Endodermal cell (in vitro differentiated cells): ENCODE data around the gene DDIT4. TPM values are rescaled to one million over a fixed set of nuclear protein-coding genes. Genes with fewer than 3 reads are reported as not detected.
A peak's percentile ranks its signal among the peaks of the same experiment; 100 is the strongest.

ENCODE experiments used
- DNase-seq: peaks from one replicate; pipeline ENCODE4 v3.0.0-alpha.2; 2017
- H3K27ac ChIP-seq: 2 replicates; pipeline ENCODE4 v1.5.1; 2013; ENCODE audit warnings: mild to moderate bottlenecking, low read depth, low read length, moderate library complexity
- H3K27me3 ChIP-seq: 2 replicates; pipeline ENCODE4 v1.6.1; 2013; ENCODE audit warnings: mild to moderate bottlenecking, low read length, moderate library complexity; ENCODE audit not compliant: insufficient read depth, control insufficient read depth, poor library complexity, severe bottlenecking
- H3K36me3 ChIP-seq: 2 replicates; pipeline ENCODE4 v1.7.0; 2013; ENCODE audit warnings: mild to moderate bottlenecking, low read length, moderate library complexity; ENCODE audit not compliant: control insufficient read depth, insufficient read depth
- H3K4me1 ChIP-seq: one replicate; pipeline ENCODE4 v1.7.0; 2013; ENCODE audit warnings: low read length; ENCODE audit not compliant: control insufficient read depth, insufficient read depth
- H3K4me3 ChIP-seq: 2 replicates; pipeline ENCODE4 v1.5.1; 2013; ENCODE audit warnings: mild to moderate bottlenecking, low read length, moderate library complexity
- H3K9ac ChIP-seq: 2 replicates; pipeline ENCODE4 v1.6.1; 2013; ENCODE audit warnings: mild to moderate bottlenecking, low read length, moderate library complexity; ENCODE audit not compliant: poor library complexity, severe bottlenecking; ENCODE audit errors: extremely low read depth
- H3K9me3 ChIP-seq: 2 replicates; pipeline ENCODE4 v1.6.1; 2013; ENCODE audit warnings: mild to moderate bottlenecking, low read length, moderate library complexity; ENCODE audit not compliant: control insufficient read depth
- H3K27ac Mint-ChIP-seq: 2 replicates; pipeline ENCODE4 v1.8.0; 2020; ENCODE audit warnings: mixed read lengths
- H3K27me3 Mint-ChIP-seq: 2 replicates; pipeline ENCODE4 v1.8.0; 2021; ENCODE audit warnings: mild to moderate bottlenecking, mixed read lengths; ENCODE audit not compliant: insufficient read depth
- H3K36me3 Mint-ChIP-seq: 2 replicates; pipeline ENCODE4 v1.8.0; 2020; ENCODE audit warnings: low read depth, mixed read lengths
- H3K4me1 Mint-ChIP-seq: 2 replicates; pipeline ENCODE4 v1.8.0; 2020; ENCODE audit warnings: mixed read lengths
- H3K4me3 Mint-ChIP-seq: 2 replicates; pipeline ENCODE4 v1.8.0; 2020; ENCODE audit warnings: mild to moderate bottlenecking, moderate library complexity, mixed read lengths
- H3K9me3 Mint-ChIP-seq: 2 replicates; pipeline ENCODE4 v1.8.0; 2020; ENCODE audit warnings: mild to moderate bottlenecking, mixed read lengths
- CTCF ChIP-seq: fragments of 200-600 bp; sonication (generic); conservative IDR thresholded peaks from 2 replicates; pipeline ENCODE4 v1.5.0; 2021; ENCODE audit warnings: antibody characterized with exemption, mild to moderate bottlenecking
- WGBS, 2 experiments: methylation state at CpG; one replicate each; pipeline versions ENCODE4 v1.1.5 to v1.1.7; 2013; ENCODE audit warnings: missing lambda C conversion rate in 2 of 2, mixed read lengths in 1 of 2; ENCODE audit not compliant: insufficient coverage in 1 of 2, insufficient read length in 1 of 2; 5-methylcytosine and 5-hydroxymethylcytosine counted together
- total RNA-seq, 2 donors: library from RNA; stranded (reverse); fragmentation: NEBNext Ultra II Directional in 1 of 2; extraction: Animal tissue kit (Norgen Biotek cat#: 25700) in 1 of 2; gene quantifications; 2 replicates in 1 of 2; 3 replicates in 1 of 2; pipeline ENCODE4 v1.2.1, GENCODE V29; 2021

The DDIT4 gene
- total RNA-seq, 2 donors from 2014 or later: 20.5 to 30.2 TPM

GRCh38 chr10:72227826-72228225, 45.9 kb upstream of the DDIT4 start:
- TF ChIP-seq CTCF: no peak
- Histone ChIP-seq H3K4me3 (no peak overlapping the region), H3K9me3 (no peaks in the 10 kb centered on the region), H3K27ac (peak overlapping the region; percentile 24), H3K27me3 (no peaks in the 10 kb centered on the region), H3K9ac (no peak overlapping the region), H3K4me1 (peaks cover 13% of the 10 kb centered on the region), H3K36me3 (peaks cover 34% of the 10 kb centered on the region)
- WGBS, 2 experiments: 91 to 97% methylated on average over 4 to 6 of the region's 6 CpGs
- Mint-ChIP-seq H3K27me3 (no peaks in the 10 kb centered on the region), H3K9me3 (no peaks in the 10 kb centered on the region), H3K27ac (no peak overlapping the region), H3K36me3 (peaks cover 22% of the 10 kb centered on the region), H3K4me3 (no peak overlapping the region), H3K4me1 (peaks cover 28% of the 10 kb centered on the region)
- no peak for DNase-seq

DNA sequence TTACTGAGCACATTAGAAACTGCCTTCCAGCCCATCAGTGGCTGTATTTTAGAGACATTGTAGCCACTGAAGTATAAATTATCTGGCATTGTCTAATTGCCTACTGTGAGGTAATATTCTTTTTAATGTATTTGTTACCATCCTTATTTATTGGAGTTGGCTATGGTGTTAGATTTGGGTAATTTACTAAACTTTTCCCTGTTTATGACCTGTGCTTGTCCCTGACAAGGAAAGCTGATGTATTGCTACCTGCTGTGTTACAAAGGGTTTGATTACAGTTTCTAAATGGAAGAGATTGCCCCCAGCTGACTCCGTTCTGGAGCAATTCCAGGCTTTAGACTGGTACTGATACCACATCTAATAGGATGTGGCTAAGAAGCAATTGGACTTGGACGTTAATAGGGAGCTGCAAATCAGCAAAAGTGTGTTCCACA, 45.4 kb upstream of the DDIT4 start:
- Mint-ChIP-seq H3K4me3 (no peak overlapping the region), H3K4me1 (peaks cover 28% of the 10 kb centered on the region), H3K27me3 (no peaks in the 10 kb centered on the region), H3K27ac (no peak overlapping the region), H3K36me3 (peaks cover 27% of the 10 kb centered on the region), H3K9me3 (no peaks in the 10 kb centered on the region)
- peaks cover 38% of the 10 kb centered on the region for H3K36me3 ChIP-seq
- no peaks in the 10 kb centered on the region for H3K27me3 ChIP-seq
- peaks cover 13% of the 10 kb centered on the region for H3K4me1 ChIP-seq
- H3K4me3 ChIP-seq: peak overlapping the region; percentile 8
- no peaks in the 10 kb centered on the region for H3K9me3 ChIP-seq
- WGBS, 2 experiments: 69 to 72% methylated on average over 2 of the region's 2 CpGs
- no peak for DNase-seq
- no peak for TF ChIP-seq CTCF
- peak overlapping the region; percentile 24 for H3K27ac ChIP-seq
- H3K9ac ChIP-seq: no peak overlapping the region

GRCh38 chr10:72229261-72230251, 44.2 kb upstream of the DDIT4 start:
- peaks cover 28% of the 10 kb centered on the region for H3K4me1 Mint-ChIP-seq
- Histone ChIP-seq H3K4me3 (peak overlapping the region; percentile 20), H3K27ac (no peak overlapping the region), H3K9ac (no peak overlapping the region), H3K4me1 (peaks cover 13% of the 10 kb centered on the region), H3K9me3 (no peaks in the 10 kb centered on the region), H3K36me3 (peaks cover 37% of the 10 kb centered on the region), H3K27me3 (no peaks in the 10 kb centered on the region)
- H3K27me3 Mint-ChIP-seq: no peaks in the 10 kb centered on the region
- no peaks in the 10 kb centered on the region for H3K9me3 Mint-ChIP-seq
- peak overlapping the region; percentile 68 for H3K27ac Mint-ChIP-seq
- peaks cover 32% of the 10 kb centered on the region for H3K36me3 Mint-ChIP-seq
- H3K4me3 Mint-ChIP-seq: no peak overlapping the region
- TF ChIP-seq CTCF: no peak
- 87 to 90% methylated on average over 5 to 7 of the region's 8 CpGs for WGBS, 2 experiments
- peak; percentile 63 for DNase-seq
